Stimulated activated CD4-positive, alpha-beta T cell treated with anti-CD3 and anti-CD28 coated beads, Interleukin-15, amount 100 ng/mL, for 1 hour (primary cell): ENCODE data around the gene P2RX6.
A peak's percentile ranks its signal among the peaks of the same experiment; 100 is the strongest.
"Not testable (repeated sequence)": the region's sequence is repeated elsewhere in the genome, so short reads cannot be mapped to it uniquely, and the experiment has no call there.

Source experiments
- DNase-seq, 2 donors: peaks; one replicate each; pipeline ENCODE4 v3.0.0-alpha.2; 2020; ENCODE audit warnings: low read depth in 1 of 2, low spot score in 1 of 2

The P2RX6 gene

GRCh38 chr22:21014726-21015465, at the start of gene P2RX6:
Gene P2RX6 (plus strand): TSS chr22:21015165. CDS start chr22:21015175, 10 bp downstream.
- no peak for DNase-seq

GRCh38 chr22:20965888-20966855, 48.8 kb upstream of the P2RX6 start:
- DNase-seq = no peak

GRCh38 chr22:20966883-20967696, 47.9 kb upstream of the P2RX6 start, which contains the start of gene AIFM3:
Gene AIFM3 (plus strand): TSS chr22:20967255. CDS start chr22:20967945, 690 bp downstream.
- no peak for DNase-seq

- DNase-seq = no peak
Observed at GRCh38 chr22:20967697-20968211, 47.2 kb upstream of the P2RX6 start.

- no peak for DNase-seq
Observed at GRCh38 chr22:20968281-20968977, 46.5 kb upstream of the P2RX6 start.

- DNase-seq = no peak
Observed at GRCh38 chr22:20970939-20971657, 43.9 kb upstream of the P2RX6 start.

- DNase-seq = not testable (repeated sequence)
Observed at GRCh38 chr22:20972014-20972694, 42.8 kb upstream of the P2RX6 start.

GRCh38 chr22:20972933-20973577, 41.9 kb upstream of the P2RX6 start:
- DNase-seq = no peak

- no peak for DNase-seq
Observed at GRCh38 chr22:20973634-20974286, 41.2 kb upstream of the P2RX6 start.

- DNase-seq = no peak
Observed at GRCh38 chr22:20974336-20974955, 40.5 kb upstream of the P2RX6 start.

- no peak for DNase-seq
Observed at GRCh38 chr22:20975541-20976290, 39.2 kb upstream of the P2RX6 start.

GRCh38 chr22:20976291-20976877, 38.6 kb upstream of the P2RX6 start:
- DNase-seq = no peak

GRCh38 chr22:20977019-20977418, 37.9 kb upstream of the P2RX6 start:
- DNase-seq = no peak

- no peak for DNase-seq
Observed at GRCh38 chr22:20977516-20978170, 37.3 kb upstream of the P2RX6 start.

- DNase-seq = no peak
Observed at GRCh38 chr22:20978419-20978818, 36.5 kb upstream of the P2RX6 start.

- peak; percentile 18 to 49 for DNase-seq
Observed at GRCh38 chr22:20979243-20979809, 35.6 kb upstream of the P2RX6 start.
